GM13976 (cell line): ENCODE results near the gene MLLT10.

ENCODE experiments used
- DNase-seq: peaks from one replicate; pipeline ENCODE4 v3.0.0; 2012; ENCODE audit warnings: low spot score
- CTCF ChIP-seq: IDR thresholded peaks from 2 replicates; pipeline ENCODE4 v1.5.1; 2012; ENCODE audit warnings: borderline replicate concordance, mild to moderate bottlenecking; ENCODE audit not compliant: insufficient read depth; ENCODE audit errors: extremely low read depth, missing control alignments, control extremely low read depth
- in situ Hi-C: fragments of 300-500 bp; cut with MboI; formaldehyde crosslinking; loops from one replicate; pipeline ENCODE4 v1.12.0; 2022; ENCODE audit warnings: low sequenced_read_pairs, mixed read lengths, inconsistent platforms; ENCODE audit not compliant: unreplicated experiment

The MLLT10 gene

DNA sequence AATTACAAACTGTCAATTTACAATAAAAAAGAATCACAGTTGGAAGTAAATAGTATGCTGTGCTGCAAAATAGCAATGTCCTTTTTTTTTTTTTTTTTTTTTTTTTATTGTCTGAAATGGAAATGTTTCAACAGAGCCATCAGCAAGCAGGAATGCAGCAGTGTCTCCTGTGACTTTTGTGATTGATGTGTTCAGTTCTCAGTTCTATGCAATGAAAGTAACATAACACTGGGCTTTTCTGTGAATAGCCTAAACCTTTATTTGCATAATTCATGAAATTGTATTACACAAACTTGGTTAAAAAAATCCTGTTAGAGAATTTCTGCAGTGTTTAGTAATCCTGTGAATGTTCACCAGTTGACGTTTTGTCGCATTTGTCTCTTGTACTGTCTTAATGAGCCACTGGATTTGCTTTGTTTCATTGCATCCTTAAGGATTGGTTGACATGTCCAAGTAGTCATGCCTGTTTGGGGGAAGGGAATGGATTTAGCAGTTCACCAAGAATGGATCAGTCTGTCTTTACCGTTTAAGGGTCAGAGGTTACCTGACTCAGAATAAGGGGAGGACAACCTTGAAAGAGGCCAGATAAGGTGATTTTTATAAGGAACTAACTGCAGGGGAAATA lies 192.7 kb downstream of the MLLT10 start:
- in situ Hi-C loops = loop anchor here (10.0 to 25.0 kb wide), 2 partner anchors 232 to 439 kb away; no protein-coding TSS in a partner anchor
- no peak for DNase-seq
- no peak for TF ChIP-seq CTCF

DNA sequence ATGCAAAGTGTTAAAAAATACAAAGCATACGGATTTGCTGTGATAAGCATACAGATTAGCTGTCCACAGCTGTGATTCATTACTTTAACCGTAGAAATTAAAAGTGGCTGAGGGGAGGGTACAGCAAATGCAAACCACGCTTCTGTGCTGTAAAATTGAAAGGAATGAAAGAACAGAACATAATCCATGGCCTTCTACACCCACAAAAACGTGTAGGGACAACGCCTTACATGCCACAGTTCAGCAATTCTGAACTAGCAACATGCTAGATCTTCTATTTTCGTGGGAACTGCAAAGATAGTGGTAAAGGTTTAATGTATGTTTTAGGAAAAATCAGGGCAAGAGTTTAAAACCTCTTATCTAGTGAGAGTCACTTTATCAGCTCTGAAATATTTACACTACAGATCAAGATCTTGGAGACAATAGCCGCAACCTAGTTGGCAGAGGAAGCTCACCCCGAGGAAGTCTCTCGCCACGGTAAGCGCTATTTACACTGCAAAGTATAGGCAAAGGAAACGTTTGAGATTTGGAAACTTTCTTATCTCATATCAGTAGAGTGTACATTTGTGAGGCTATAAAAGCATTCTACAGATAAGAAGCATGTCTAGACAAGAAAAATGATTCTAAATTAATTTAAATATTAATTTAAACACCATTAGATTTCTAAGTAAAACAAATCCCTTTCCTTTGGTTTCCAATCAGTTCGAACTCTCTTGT lies 193.6 kb downstream of the MLLT10 start:
- DNase-seq = no peak
- TF ChIP-seq CTCF = no peak
- in situ Hi-C loops = loop anchor here (10.0 to 25.0 kb wide), 2 partner anchors 233 to 440 kb away; no protein-coding TSS in a partner anchor

DNA sequence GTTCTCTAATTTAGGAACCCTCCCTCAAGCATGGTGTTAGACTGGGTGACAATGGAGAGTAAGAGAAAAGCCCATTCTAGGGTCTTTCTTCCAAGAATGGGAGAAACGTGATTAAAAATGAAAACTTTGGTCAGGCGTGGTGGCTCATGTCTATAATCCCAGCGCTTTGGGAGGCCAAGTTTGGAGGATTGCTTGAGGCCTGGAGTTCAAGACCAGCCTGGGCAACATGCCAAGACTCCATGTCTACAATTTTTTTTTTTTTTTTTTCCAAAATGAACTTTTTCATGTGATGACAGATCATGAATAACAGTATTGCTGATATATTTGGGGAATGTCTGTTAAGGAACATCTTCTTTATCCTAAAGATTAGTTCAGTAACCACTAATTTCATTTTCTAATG lies 194.6 kb downstream of the MLLT10 start:
- no peak for TF ChIP-seq CTCF
- in situ Hi-C loops = loop anchor here (10.0 to 25.0 kb wide), 2 partner anchors 234 to 441 kb away; no protein-coding TSS in a partner anchor
- DNase-seq = no peak

DNA sequence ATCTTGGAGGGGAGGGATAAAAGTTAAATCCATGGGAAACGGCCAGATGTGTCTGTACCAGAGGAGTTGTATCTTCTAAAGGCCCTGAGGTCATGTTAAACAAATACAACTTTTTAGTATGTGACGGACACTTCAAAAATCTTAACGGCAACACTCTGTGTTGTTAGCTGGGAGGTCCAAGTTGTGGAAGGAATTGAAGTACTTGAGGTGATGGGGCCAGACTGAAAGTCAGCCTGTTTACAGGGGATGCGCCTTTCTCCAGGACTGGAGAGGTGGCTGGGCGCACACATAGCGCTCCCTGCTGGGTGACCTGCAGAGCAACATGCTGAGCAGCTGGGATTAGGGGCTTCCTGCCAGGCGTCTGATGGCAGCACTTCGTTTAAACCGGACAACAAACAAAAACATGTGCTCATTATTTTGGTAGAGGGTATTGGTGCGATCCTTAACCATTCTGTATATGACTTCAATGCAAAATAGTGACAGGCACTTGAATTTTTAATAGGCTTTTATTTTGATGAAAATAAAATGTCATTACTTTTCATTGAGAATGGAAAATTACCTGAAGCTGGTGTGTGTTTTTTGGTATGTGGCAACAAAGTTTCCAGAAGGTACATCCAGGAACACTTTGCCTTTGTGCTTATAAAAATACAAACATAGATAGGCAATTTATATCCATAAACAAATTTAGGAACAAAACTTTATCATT lies 198.2 kb downstream of the MLLT10 start:
- in situ Hi-C loops = loop anchor here (25.0 kb wide), 1 partner anchor 445 kb away; no protein-coding TSS in a partner anchor
- TF ChIP-seq CTCF = peak; percentile 83
- peak; percentile 69 for DNase-seq

DNA sequence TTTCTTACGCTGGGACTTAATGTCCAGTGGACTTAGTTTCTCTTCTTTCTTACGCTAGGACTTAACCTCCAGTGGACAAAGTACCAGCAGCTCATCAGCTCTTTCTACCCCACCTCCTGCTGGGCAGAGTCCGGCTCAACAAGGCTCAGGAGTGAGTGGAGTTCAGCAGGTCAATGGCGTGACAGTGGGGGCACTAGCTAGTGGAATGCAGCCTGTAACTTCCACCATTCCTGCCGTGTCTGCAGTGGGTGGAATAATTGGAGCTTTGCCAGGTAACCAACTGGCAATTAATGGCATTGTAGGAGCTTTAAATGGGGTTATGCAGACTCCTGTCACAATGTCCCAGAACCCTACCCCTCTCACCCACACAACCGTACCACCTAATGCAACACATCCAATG lies 199.7 kb downstream of the MLLT10 start:
- TF ChIP-seq CTCF = no peak
- DNase-seq = no peak
- in situ Hi-C loops = loop anchor here (25.0 kb wide), 1 partner anchor 446 kb away; no protein-coding TSS in a partner anchor

GRCh38 chr10:21737106-21737505 lies 203.1 kb downstream of the MLLT10 start:
- DNase-seq = no peak
- no peak for TF ChIP-seq CTCF
- in situ Hi-C loops = loop anchor here (25.0 kb wide), 1 partner anchor 450 kb away; no protein-coding TSS in a partner anchor
